WTC11 (cell line): ENCODE data around the gene TNFRSF14. TPM values are rescaled to one million over a fixed set of nuclear protein-coding genes. Genes with fewer than 3 reads are reported as not detected.
A peak's percentile ranks its signal among the peaks of the same experiment; 100 is the strongest.

Experiments used
- ATAC-seq: fragments of 200-7000 bp; cut with Tn5 transposase; 2 replicates; pipeline ENCODE4 v1.10.0; 2021; ENCODE audit warnings: mild to moderate bottlenecking, moderate library complexity
- CTCF ChIA-PET: fragments of 300-600 bp; sonication (Branson Sonifier 250); formaldehyde crosslinking; loops from one replicate; lab custom pipeline; 2021; ENCODE audit warnings: antibody characterized with exemption; lab: Charles Lee
- POLR2A ChIA-PET: fragments of 350-600 bp; sonication (Branson Sonifier 250); formaldehyde crosslinking; loops from one replicate; lab custom pipeline; 2021; ENCODE audit warnings: antibody characterized with exemption; lab: Charles Lee
- DNase-seq: peaks from one replicate; pipeline ENCODE4 v3.0.0; 2021; ENCODE audit warnings: low spot score
- H3K27ac Mint-ChIP-seq: 2 replicates; pipeline ENCODE4 v1.8.0; 2021; ENCODE audit warnings: mixed read lengths
- H3K27me3 Mint-ChIP-seq: 2 replicates; pipeline ENCODE4 v1.8.0; 2021; ENCODE audit warnings: low read depth, mild to moderate bottlenecking, moderate library complexity, mixed read lengths
- H3K36me3 Mint-ChIP-seq: 2 replicates; pipeline ENCODE4 v1.8.0; 2021; ENCODE audit warnings: mixed read lengths
- H3K4me1 Mint-ChIP-seq: 2 replicates; pipeline ENCODE4 v1.8.0; 2022; ENCODE audit warnings: mixed read lengths
- H3K4me3 Mint-ChIP-seq: 2 replicates; pipeline ENCODE4 v1.8.0; 2021; ENCODE audit warnings: mild to moderate bottlenecking, moderate library complexity, mixed read lengths
- H3K9me3 Mint-ChIP-seq: 2 replicates; pipeline ENCODE4 v1.8.0; 2021; ENCODE audit warnings: mixed read lengths
- ARID4B ChIP-seq: sonication (generic); formaldehyde crosslinking; IDR thresholded peaks from 2 replicates; pipeline ENCODE4 v1.8.0; 2023; ENCODE audit warnings: missing genetic modification reagents, mild to moderate bottlenecking, borderline replicate concordance
- E2F5 ChIP-seq: sonication (generic); formaldehyde crosslinking; IDR thresholded peaks from 2 replicates; pipeline ENCODE4 v1.8.1; 2022; ENCODE audit warnings: mild to moderate bottlenecking, moderate library complexity, missing genetic modification reagents
- ESRRA ChIP-seq: sonication (generic); formaldehyde crosslinking; IDR thresholded peaks from 2 replicates; pipeline ENCODE4 v1.8.1; 2022; ENCODE audit warnings: mild to moderate bottlenecking, missing genetic modification reagents, borderline replicate concordance
- FOXK1 ChIP-seq: sonication (generic); formaldehyde crosslinking; IDR thresholded peaks from 2 replicates; pipeline ENCODE4 v1.8.0; 2022; ENCODE audit warnings: mild to moderate bottlenecking, moderate library complexity, missing genetic modification reagents
- GTF2I ChIP-seq: fragments of 250-450 bp; sonication (Bioruptor Pico); conservative IDR thresholded peaks from 2 replicates; pipeline ENCODE4 v1.4.0; 2021; ENCODE audit warnings: mild to moderate bottlenecking
- IRF1 ChIP-seq: sonication (generic); formaldehyde crosslinking; IDR thresholded peaks from 2 replicates; pipeline ENCODE4 v1.8.0; 2023; ENCODE audit warnings: missing genetic modification reagents
- JUN ChIP-seq: sonication (generic); formaldehyde crosslinking; IDR thresholded peaks from 2 replicates; pipeline ENCODE4 v1.8.0; 2023; ENCODE audit warnings: mild to moderate bottlenecking, missing genetic modification reagents
- KAT7 ChIP-seq: sonication (generic); formaldehyde crosslinking; IDR thresholded peaks from 2 replicates; pipeline ENCODE4 v1.8.1; 2023; ENCODE audit warnings: missing genetic modification reagents, mild to moderate bottlenecking, borderline replicate concordance
- MYBL2 ChIP-seq: sonication (generic); formaldehyde crosslinking; IDR thresholded peaks from 2 replicates; pipeline ENCODE4 v1.8.1; 2023; ENCODE audit warnings: mild to moderate bottlenecking, moderate library complexity, missing genetic modification reagents
- NFE2L1 ChIP-seq: sonication (generic); formaldehyde crosslinking; IDR thresholded peaks from 2 replicates; pipeline ENCODE4 v1.8.1; 2023; ENCODE audit warnings: missing genetic modification reagents
- NFYB ChIP-seq: sonication (generic); formaldehyde crosslinking; conservative IDR thresholded peaks from 2 replicates; pipeline ENCODE4 v1.8.0; 2022; ENCODE audit warnings: low read depth, missing genetic modification reagents
- SMAD3 ChIP-seq: sonication (generic); formaldehyde crosslinking; IDR thresholded peaks from 2 replicates; pipeline ENCODE4 v1.8.0; 2022; ENCODE audit warnings: missing genetic modification reagents, mild to moderate bottlenecking, borderline replicate concordance
- SOX15 ChIP-seq: fragments of 250-450 bp; sonication (Bioruptor Pico); IDR thresholded peaks from 2 replicates; pipeline ENCODE4 v1.9.0; 2021; ENCODE audit warnings: mild to moderate bottlenecking
- STAT6 ChIP-seq: sonication (generic); formaldehyde crosslinking; conservative IDR thresholded peaks from 2 replicates; pipeline ENCODE4 v1.8.1; 2023; ENCODE audit warnings: mild to moderate bottlenecking, low read depth, missing genetic modification reagents, moderate library complexity
- TP53 ChIP-seq: sonication (generic); formaldehyde crosslinking; IDR thresholded peaks from 2 replicates; pipeline ENCODE4 v1.8.1; 2023; ENCODE audit warnings: mild to moderate bottlenecking, missing genetic modification reagents
- ZBTB43 ChIP-seq: sonication (generic); formaldehyde crosslinking; IDR thresholded peaks from 2 replicates; pipeline ENCODE4 v1.8.1; 2023; ENCODE audit warnings: mild to moderate bottlenecking, missing genetic modification reagents
- ZNF416 ChIP-seq: fragments of 250-450 bp; sonication (Bioruptor Pico); IDR thresholded peaks from 2 replicates; pipeline ENCODE4 v1.9.0; 2021; ENCODE audit warnings: mild to moderate bottlenecking, inconsistent platforms
- total RNA-seq: library from RNA; stranded (reverse); gene quantifications from 3 replicates; pipeline ENCODE4 v1.2.3, GENCODE V29; 2021
- TF ChIP-seq, protein P1 (sequence below): sonication (generic); formaldehyde crosslinking; IDR thresholded peaks from 2 replicates; pipeline ENCODE4 v1.8.0; 2022; ENCODE audit warnings: mild to moderate bottlenecking, missing genetic modification reagents
- TF ChIP-seq, protein P2 (sequence below): sonication (generic); formaldehyde crosslinking; IDR thresholded peaks from 2 replicates; pipeline ENCODE4 v1.8.1; 2023; ENCODE audit warnings: mild to moderate bottlenecking, missing genetic modification reagents, moderate library complexity
- TF ChIP-seq, protein P3 (sequence below): sonication (generic); formaldehyde crosslinking; IDR thresholded peaks from 2 replicates; pipeline ENCODE4 v1.8.1; 2023; ENCODE audit warnings: mild to moderate bottlenecking, moderate library complexity, missing genetic modification reagents

Gene TNFRSF14
- total RNA-seq, 1 experiment from 2014 or later: 0.87 TPM

DNA sequence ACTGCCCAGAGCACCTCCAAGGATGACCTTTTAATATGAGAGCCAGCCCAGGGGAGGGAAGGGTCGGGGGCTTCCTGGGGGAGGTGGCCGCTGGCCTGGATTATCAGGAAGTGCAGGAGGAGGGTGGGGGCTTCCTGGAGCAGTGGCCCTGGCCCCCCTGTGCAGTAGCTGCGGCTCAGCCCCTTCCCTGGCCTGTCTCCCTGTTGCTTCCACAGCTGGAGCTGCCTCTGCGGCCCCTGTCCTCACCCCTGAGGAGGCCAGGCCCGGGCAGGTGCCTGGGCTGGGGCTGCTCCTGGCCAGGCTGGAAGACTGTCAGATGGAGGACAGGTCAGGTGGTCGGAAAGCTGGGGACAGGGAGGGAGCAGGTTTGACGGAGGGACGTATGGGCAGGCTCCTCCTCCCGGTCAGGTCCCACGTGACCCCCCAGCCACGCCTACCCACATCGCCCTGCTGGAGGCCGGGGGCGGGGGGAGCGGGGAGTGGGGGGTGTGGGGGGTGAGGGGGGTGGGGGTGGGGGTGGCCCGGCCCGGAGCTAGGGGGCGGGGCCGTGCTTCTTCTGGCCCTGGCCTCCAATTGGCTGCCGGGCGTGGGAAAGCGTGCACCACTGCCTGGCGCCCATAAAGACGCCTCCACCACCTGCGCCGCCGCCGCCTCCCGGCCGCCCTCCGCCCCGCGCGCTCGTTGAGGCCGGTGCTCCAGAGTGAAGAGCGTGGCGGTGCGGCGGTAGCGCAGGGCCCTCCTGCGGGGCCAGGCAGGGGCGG lies 10.2 kb upstream of the TNFRSF14 start (continued):
- TF ChIP-seq ARID4B (CRISPR knock-in tag) (0 out of 2 replicates have a peak, but pooled peaks have one; percentile 8), NFYB (CRISPR knock-in tag) (0 out of 2 replicates have a peak, but pooled peaks have one; percentile 32), FOXK1 (CRISPR knock-in tag) (peak; percentile 60), TP53 (CRISPR knock-in tag) (no peak), SMAD3 (0 out of 2 replicates have a peak, but pooled peaks have one; percentile 19)

DNA sequence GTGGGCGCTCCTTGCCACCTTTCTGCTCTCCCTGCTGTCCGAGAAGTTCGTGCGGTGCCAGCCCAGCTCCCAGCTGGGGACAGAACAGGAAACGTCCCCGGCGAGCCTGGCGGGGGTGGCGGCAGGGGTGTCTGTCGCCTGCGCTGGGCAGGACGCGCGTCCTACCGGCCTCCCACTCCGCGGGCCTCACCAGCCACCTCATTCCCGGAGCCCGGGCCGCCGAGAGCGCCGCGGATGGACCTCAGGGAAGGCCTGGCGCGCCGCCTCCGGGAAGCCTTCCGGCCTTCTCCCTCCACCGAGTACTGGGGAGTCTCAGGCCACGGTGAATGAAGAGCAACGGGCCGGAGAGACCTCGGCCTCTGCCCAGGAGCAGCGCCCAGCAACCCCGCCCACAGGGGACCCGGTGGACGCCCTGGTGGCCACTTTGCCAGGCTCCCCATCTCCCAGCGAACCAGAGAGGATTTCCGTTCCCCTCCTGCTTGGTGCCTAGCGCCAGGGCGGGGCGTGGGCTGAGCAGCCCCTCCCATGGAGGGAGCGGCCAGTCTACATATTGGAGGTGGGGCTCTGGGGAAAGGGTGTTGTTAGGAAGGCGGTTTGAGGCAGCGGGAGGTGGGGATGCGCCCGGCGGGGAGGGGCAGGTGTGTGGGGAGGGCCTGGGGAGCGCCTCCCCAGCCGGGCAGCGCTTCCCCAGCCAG lies 9.5 kb upstream of the TNFRSF14 start:
- no peaks in the 10 kb centered on the region for H3K36me3 Mint-ChIP-seq
- H3K9me3 Mint-ChIP-seq: no peaks in the 10 kb centered on the region
- peak overlapping the region; percentile 36; the same call in 1 of the 2 replicates for H3K27ac Mint-ChIP-seq
- ATAC-seq (peak; percentile 60), DNase-seq (peak; percentile 83)
- CTCF ChIA-PET: interaction anchor here (0.6 to 3.7 kb wide), 31 partner anchors 9 to 944 kb away, joined by 3 to 61 read pairs (median 5); partner anchors contain the start of genes FAAP20, PANK4, PEX10 and PRXL2B
- POLR2A ChIA-PET: interaction anchor here (1.2 to 1.6 kb wide), 4 partner anchors 20 to 39 kb away, joined by 4 to 6 read pairs (median 5); partner anchors contain the start of gene PANK4
- peak overlapping the region; percentile 72 for H3K4me3 Mint-ChIP-seq
- peaks cover 5% of the 10 kb centered on the region; the same call in 1 of the 2 replicates for H3K4me1 Mint-ChIP-seq
- peaks cover 6% of the 10 kb centered on the region for H3K27me3 Mint-ChIP-seq
- TF ChIP-seq KAT7 (CRISPR knock-in tag) (no peak), E2F5 (CRISPR knock-in tag) (no peak), GTF2I (no peak), FOXK1 (CRISPR knock-in tag) (peak; percentile 53), MYBL2 (CRISPR knock-in tag) (no peak), JUN (CRISPR knock-in tag) (no peak), ESRRA (CRISPR knock-in tag) (0 out of 2 replicates have a peak, but pooled peaks have one; percentile 25), STAT6 (CRISPR knock-in tag) (no peak), NFE2L1 (CRISPR knock-in tag) (no peak), ZBTB43 (CRISPR knock-in tag) (no peak), SOX15 (CRISPR knock-in tag) (no peak), ZNF416 (0 out of 2 replicates have a peak, but pooled peaks have one; percentile 24), IRF1 (CRISPR knock-in tag) (no peak; the same call in none of the 2 replicates)
- TF ChIP-seq, protein P1, sequence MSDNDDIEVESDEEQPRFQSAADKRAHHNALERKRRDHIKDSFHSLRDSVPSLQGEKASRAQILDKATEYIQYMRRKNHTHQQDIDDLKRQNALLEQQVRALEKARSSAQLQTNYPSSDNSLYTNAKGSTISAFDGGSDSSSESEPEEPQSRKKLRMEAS (CRISPR knock-in tag): 0 out of 2 replicates have a peak, but pooled peaks have one; percentile 9
- TF ChIP-seq, protein P2, sequence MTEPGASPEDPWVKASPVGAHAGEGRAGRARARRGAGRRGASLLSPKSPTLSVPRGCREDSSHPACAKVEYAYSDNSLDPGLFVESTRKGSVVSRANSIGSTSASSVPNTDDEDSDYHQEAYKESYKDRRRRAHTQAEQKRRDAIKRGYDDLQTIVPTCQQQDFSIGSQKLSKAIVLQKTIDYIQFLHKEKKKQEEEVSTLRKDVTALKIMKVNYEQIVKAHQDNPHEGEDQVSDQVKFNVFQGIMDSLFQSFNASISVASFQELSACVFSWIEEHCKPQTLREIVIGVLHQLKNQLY (CRISPR knock-in tag): no peak
- TF ChIP-seq, protein P3, sequence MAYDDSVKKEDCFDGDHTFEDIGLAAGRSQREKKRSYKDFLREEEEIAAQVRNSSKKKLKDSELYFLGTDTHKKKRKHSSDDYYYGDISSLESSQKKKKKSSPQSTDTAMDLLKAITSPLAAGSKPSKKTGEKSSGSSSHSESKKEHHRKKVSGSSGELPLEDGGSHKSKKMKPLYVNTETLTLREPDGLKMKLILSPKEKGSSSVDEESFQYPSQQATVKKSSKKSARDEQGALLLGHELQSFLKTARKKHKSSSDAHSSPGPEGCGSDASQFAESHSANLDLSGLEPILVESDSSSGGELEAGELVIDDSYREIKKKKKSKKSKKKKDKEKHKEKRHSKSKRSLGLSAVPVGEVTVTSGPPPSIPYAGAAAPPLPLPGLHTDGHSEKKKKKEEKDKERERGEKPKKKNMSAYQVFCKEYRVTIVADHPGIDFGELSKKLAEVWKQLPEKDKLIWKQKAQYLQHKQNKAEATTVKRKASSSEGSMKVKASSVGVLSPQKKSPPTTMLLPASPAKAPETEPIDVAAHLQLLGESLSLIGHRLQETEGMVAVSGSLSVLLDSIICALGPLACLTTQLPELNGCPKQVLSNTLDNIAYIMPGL (CRISPR knock-in tag): peak; percentile 50; the same call in 1 of the 2 replicates
